Vagina (tissue), 2 donors: Measurements from ENCODE around the gene ZNF281.

Experiments
- POLR2A ChIP-seq, 2 donors: fragments of 450-650 bp; IDR thresholded peaks; one replicate each; pipeline ENCODE4 v1.6.1; 2017; ENCODE audit warnings: antibody characterized with exemption in 2 of 2, mild to moderate bottlenecking in 2 of 2, moderate library complexity in 2 of 2
- TF ChIP-seq, protein P1 (sequence below), 3 experiments: fragments of 450-650 bp in 2 of 3; fragments of 200-600 bp in 1 of 3; sonication (generic) in 1 of 3; IDR thresholded peaks; one replicate each; pipeline ENCODE4 v1.5.1; 2017 to 2019; ENCODE audit warnings: antibody characterized with exemption in 3 of 3, mild to moderate bottlenecking in 2 of 3, moderate library complexity in 2 of 3

DNA sequence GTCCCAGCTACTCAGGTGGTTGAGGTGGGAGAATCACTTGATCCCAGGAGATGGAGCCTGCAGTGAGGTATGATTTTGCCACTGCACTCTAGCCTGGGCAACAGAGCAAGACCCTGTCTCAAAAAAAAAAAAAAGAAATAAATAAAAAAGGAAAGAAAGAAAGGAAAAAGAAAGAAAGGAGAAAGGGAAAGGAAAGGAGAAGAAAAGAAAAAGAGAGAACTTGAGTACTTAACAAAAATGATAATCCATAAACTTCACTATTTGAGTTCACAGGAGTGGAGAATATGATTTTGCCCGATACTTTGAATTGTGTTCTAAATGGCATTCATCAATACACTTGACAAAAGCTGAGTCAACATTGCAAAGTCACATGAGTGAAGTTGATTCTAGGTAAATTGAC, 23.8 kb upstream of the ZNF281 start:
- TF ChIP-seq, protein P1, sequence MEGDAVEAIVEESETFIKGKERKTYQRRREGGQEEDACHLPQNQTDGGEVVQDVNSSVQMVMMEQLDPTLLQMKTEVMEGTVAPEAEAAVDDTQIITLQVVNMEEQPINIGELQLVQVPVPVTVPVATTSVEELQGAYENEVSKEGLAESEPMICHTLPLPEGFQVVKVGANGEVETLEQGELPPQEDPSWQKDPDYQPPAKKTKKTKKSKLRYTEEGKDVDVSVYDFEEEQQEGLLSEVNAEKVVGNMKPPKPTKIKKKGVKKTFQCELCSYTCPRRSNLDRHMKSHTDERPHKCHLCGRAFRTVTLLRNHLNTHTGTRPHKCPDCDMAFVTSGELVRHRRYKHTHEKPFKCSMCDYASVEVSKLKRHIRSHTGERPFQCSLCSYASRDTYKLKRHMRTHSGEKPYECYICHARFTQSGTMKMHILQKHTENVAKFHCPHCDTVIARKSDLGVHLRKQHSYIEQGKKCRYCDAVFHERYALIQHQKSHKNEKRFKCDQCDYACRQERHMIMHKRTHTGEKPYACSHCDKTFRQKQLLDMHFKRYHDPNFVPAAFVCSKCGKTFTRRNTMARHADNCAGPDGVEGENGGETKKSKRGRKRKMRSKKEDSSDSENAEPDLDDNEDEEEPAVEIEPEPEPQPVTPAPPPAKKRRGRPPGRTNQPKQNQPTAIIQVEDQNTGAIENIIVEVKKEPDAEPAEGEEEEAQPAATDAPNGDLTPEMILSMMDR (IDR thresholded peaks at IDR 0.05): no peak
- no peak for TF ChIP-seq POLR2A (IDR thresholded peaks at IDR 0.05)
